ENCODE measurements around the gene ANP32B. TPM values are rescaled to one million over a fixed set of nuclear protein-coding genes. Genes with fewer than 3 reads are reported as not detected.

ANP32B gene
- total and polyA plus RNA-seq, 2 experiments from 2014 or later, result 13.1 to 114 TPM

GRCh38 chr9:97941323-97941722, 41.8 kb upstream of the ANP32B start:
- Histone ChIP-seq H3K9me2 (ENCODE audit: insufficient read depth) (no peaks in the 10 kb centered on the region), H3K36me3 (ENCODE audit: insufficient read depth) (no peaks in the 10 kb centered on the region), H3K79me2 (replicated peaks; ENCODE audit: insufficient read depth) (no peaks in the 10 kb centered on the region), H3K27me3 (ENCODE audit: insufficient read depth) (peaks cover 76% of the 10 kb centered on the region), H3F3A (replicated peaks; ENCODE audit: low read depth) (no peaks in the 10 kb centered on the region), H3K4me3 (no peak overlapping the region), H3K4me2 (no peak overlapping the region), H2AFZ (no peak overlapping the region), H3K27ac (ENCODE audit: low read depth) (no peak overlapping the region), H4K20me1 (replicated peaks; ENCODE audit: insufficient read depth) (0 out of 2 replicates have a peak, but pooled peaks cover 7% of the 10 kb centered on the region), H3K4me1 (ENCODE audit: insufficient read depth) (no peaks in the 10 kb centered on the region)
- Mint-ChIP-seq H3K27me3 (ENCODE audit: insufficient read depth, low read depth, poor library complexity) (peaks cover 2% of the 10 kb centered on the region), H3K4me3 (no peak overlapping the region), H3K27ac (no peak overlapping the region), H3K9me3 (no peaks in the 10 kb centered on the region), H3K36me3 (ENCODE audit: low read depth) (no peaks in the 10 kb centered on the region), H3K4me1 (no peaks in the 10 kb centered on the region)
- DNase-seq (ENCODE audit: low spot score) (no peak), ATAC-seq (no peak)
- TF ChIP-seq EZH2 (IDR thresholded peaks at IDR 0.05; ENCODE audit: low read depth, unreplicated experiment) (no peak), CREB1 (CRISPR knock-in tag; IDR thresholded peaks at IDR 0.05; ENCODE audit: low read depth) (no peak), JUNB (IDR thresholded peaks at IDR 0.05; ENCODE audit: unreplicated experiment) (no peak), ZNF331 (CRISPR knock-in tag; IDR thresholded peaks at IDR 0.05; ENCODE audit: low read depth) (no peak), EZH2phosphoT487 (IDR thresholded peaks at IDR 0.05; ENCODE audit: unreplicated experiment) (no peak), POLR2AphosphoS5 (IDR thresholded peaks at IDR 0.05; ENCODE audit: low read depth) (no peak), STAT1 (IDR thresholded peaks at IDR 0.05; ENCODE audit: unreplicated experiment) (no peak), ZNF462 (CRISPR knock-in tag; IDR thresholded peaks at IDR 0.05) (no peak), ZNF114 (CRISPR knock-in tag; IDR thresholded peaks at IDR 0.05) (no peak), ETS1 (IDR thresholded peaks at IDR 0.05) (no peak), REST (IDR thresholded peaks at IDR 0.05; ENCODE audit: unreplicated experiment) (no peak), NANOG (IDR thresholded peaks at IDR 0.05; ENCODE audit: borderline replicate concordance) (no peak), CTCF (conservative IDR thresholded peaks at IDR 0.05; ENCODE audit: low read depth in 2 of 2) (no peak)

All from GM23338 (cell line).